OCI-LY3 (cell line): ENCODE measurements around the gene DOK7.

Source experiments
- H2AFZ ChIP-seq: fragments of 200-600, 300-600 bp; shearing (Covaris generic); 2 replicates; pipeline ENCODE4 v1.6.0; 2014; ENCODE audit warnings: antibody characterized with exemption, low read depth, low read length
- H3K27ac ChIP-seq: fragments of 200-600, 300-600 bp; sonication (generic); 2 replicates; pipeline ENCODE4 v1.5.1; 2014; ENCODE audit warnings: mild to moderate bottlenecking, low read length, moderate library complexity, mixed read lengths
- H3K27me3 ChIP-seq: fragments of 200-600, 300-600 bp; sonication (generic); 2 replicates; pipeline ENCODE4 v1.6.1; 2014; ENCODE audit warnings: low read depth, low read length, mixed read lengths
- H3K36me3 ChIP-seq: fragments of 200-600, 300-600 bp; sonication (generic); replicated peaks from 2 replicates; pipeline ENCODE3; 2014; ENCODE audit warnings: low read depth, low read length, mixed read lengths
- H3K4me1 ChIP-seq: fragments of 300-600, 200-600 bp; sonication (generic); 2 replicates; pipeline ENCODE4 v1.6.1; 2014; ENCODE audit warnings: low read length, mixed read lengths
- H3K4me2 ChIP-seq: fragments of 200-600, 300-600 bp; sonication (generic); 2 replicates; pipeline ENCODE4 v1.6.1; 2014; ENCODE audit warnings: low read length, mixed read lengths
- H3K4me3 ChIP-seq: fragments of 300-600, 200-600 bp; sonication (generic); 2 replicates; pipeline ENCODE4 v1.5.1; 2014; ENCODE audit warnings: antibody characterized with exemption, mild to moderate bottlenecking, low read length, moderate library complexity
- H3K79me2 ChIP-seq: fragments of 300-600, 200-600 bp; shearing (Covaris generic); 2 replicates; pipeline ENCODE4 v1.6.1; 2014; ENCODE audit warnings: mild to moderate bottlenecking, low read length, mixed read lengths
- H3K9ac ChIP-seq: fragments of 300-600, 200-600 bp; shearing (Covaris generic); 2 replicates; pipeline ENCODE4 v1.6.0; 2014; ENCODE audit warnings: mild to moderate bottlenecking, low read length, moderate library complexity
- H3K9me3 ChIP-seq: fragments of 200-600, 300-600 bp; shearing (Covaris generic); 2 replicates; pipeline ENCODE4 v1.6.1; 2014; ENCODE audit warnings: low read length, mixed read lengths; ENCODE audit not compliant: insufficient read depth
- H4K20me1 ChIP-seq: fragments of 200-600, 300-600 bp; sonication (generic); 2 replicates; pipeline ENCODE4 v1.6.1; 2016; ENCODE audit warnings: low read length, mixed read lengths; ENCODE audit not compliant: insufficient read depth
- EZH2phosphoT487 ChIP-seq: fragments of 200-600 bp; shearing (Covaris generic); IDR thresholded peaks from 2 replicates; pipeline ENCODE4 v1.6.1; 2018; ENCODE audit warnings: antibody characterized with exemption, mixed run types, low read depth
- TF ChIP-seq, protein P1 (sequence below): fragments of 200-600, 300-600 bp; sonication (generic); IDR thresholded peaks from 2 replicates; pipeline ENCODE4 v1.5.1; 2014; ENCODE audit warnings: antibody characterized with exemption, low read length, low read depth

The DOK7 gene

DNA sequence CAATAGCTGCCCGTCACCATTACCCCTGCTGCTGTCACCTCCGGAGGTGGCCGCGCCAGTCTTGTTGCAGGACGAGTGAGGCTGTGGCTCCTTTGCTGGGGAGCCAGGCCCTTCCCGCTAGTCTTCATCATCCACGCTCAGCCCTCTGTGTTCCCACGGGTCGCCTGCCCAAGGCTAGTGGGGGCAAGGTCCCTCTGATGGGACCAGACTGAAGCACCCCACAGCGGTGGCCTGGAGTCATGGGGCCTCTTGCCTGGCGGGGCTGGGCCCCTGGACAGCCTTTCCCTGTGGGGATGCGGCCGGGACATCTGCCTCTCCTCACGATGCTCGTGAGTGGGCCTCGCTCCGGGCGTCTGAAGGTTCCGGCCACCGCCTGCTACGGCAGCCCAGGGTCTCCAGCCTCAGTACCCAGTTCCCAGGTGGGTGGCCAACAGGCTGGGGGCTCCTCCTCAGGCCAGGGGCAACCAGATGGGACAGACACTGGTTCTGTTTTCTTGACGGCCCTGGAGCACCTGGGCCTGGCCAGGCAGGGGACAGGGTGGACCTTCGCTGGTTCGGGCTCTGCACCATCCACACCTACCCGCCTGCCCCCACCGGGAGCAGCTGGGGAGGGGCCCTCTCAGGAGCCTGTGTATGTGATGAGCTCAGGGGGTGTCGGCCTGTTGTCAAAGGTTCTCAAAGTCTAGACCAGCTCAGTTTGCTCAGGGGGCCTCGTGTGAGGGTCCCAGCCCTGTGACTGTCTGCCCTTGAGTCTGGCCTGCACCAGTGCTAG is 32.3 kb downstream of the DOK7 start:
- no peak overlapping the region for H3K4me2 ChIP-seq

GRCh38 chr4:3496021-3496420 is 32.9 kb downstream of the DOK7 start:
- Histone ChIP-seq H4K20me1 (0 out of 2 replicates have a peak, but pooled peaks cover 3% of the 10 kb centered on the region), H3K9me3 (no peaks in the 10 kb centered on the region), H3K4me3 (no peak overlapping the region), H3K4me2 (no peak overlapping the region), H3K9ac (no peak overlapping the region), H3K79me2 (no peaks in the 10 kb centered on the region), H3K4me1 (no peaks in the 10 kb centered on the region), H2AFZ (no peak overlapping the region), H3K27me3 (peaks cover 10% of the 10 kb centered on the region; the same call in 1 of the 2 replicates), H3K27ac (no peak overlapping the region), H3K36me3 (no peaks in the 10 kb centered on the region)
- no peak for TF ChIP-seq EZH2phosphoT487
- TF ChIP-seq, protein P1, sequence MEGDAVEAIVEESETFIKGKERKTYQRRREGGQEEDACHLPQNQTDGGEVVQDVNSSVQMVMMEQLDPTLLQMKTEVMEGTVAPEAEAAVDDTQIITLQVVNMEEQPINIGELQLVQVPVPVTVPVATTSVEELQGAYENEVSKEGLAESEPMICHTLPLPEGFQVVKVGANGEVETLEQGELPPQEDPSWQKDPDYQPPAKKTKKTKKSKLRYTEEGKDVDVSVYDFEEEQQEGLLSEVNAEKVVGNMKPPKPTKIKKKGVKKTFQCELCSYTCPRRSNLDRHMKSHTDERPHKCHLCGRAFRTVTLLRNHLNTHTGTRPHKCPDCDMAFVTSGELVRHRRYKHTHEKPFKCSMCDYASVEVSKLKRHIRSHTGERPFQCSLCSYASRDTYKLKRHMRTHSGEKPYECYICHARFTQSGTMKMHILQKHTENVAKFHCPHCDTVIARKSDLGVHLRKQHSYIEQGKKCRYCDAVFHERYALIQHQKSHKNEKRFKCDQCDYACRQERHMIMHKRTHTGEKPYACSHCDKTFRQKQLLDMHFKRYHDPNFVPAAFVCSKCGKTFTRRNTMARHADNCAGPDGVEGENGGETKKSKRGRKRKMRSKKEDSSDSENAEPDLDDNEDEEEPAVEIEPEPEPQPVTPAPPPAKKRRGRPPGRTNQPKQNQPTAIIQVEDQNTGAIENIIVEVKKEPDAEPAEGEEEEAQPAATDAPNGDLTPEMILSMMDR, result no peak

More for the DNA sequence above, 32.3 kb downstream of the DOK7 start:
- H3K27ac ChIP-seq, result no peak overlapping the region
- no peaks in the 10 kb centered on the region for H3K9me3 ChIP-seq
- H3K9ac ChIP-seq, result no peak overlapping the region
- peaks cover 16% of the 10 kb centered on the region; the same call in 1 of the 2 replicates for H3K27me3 ChIP-seq
- H4K20me1 ChIP-seq, result 0 out of 2 replicates have a peak, but pooled peaks cover 3% of the 10 kb centered on the region
- TF ChIP-seq EZH2phosphoT487, result no peak
- TF ChIP-seq, protein P1, result no peak
- H3K79me2 ChIP-seq, result no peaks in the 10 kb centered on the region
- H3K4me1 ChIP-seq, result no peaks in the 10 kb centered on the region
- no peak overlapping the region for H3K4me3 ChIP-seq
- no peaks in the 10 kb centered on the region for H3K36me3 ChIP-seq
- no peak overlapping the region for H2AFZ ChIP-seq

DNA sequence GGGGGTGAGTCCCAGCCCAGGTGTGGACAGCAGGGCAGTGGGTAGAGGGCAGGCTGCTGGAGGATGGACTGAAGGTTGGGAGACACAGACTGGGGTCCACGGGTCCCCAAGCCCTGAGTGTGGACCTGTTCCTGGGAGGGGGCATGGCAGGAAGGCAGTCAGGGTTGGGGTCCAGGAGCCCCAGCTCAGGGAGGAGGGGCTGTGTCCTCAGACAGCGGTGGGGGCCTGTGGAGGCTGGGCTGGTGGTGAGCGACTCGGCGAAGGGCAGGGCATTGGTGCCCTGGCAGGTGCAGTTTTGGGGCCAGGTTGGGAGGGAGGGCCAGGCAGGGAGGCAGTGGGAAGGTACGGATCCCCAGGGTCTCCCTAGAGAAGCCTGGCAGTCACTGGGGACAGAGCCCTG is 34.0 kb downstream of the DOK7 start:
- Histone ChIP-seq H3K9me3 (no peaks in the 10 kb centered on the region), H3K79me2 (no peaks in the 10 kb centered on the region), H3K9ac (no peak overlapping the region), H3K27me3 (no peaks in the 10 kb centered on the region), H4K20me1 (0 out of 2 replicates have a peak, but pooled peaks cover 9% of the 10 kb centered on the region), H3K4me3 (no peak overlapping the region), H3K27ac (no peak overlapping the region), H2AFZ (no peak overlapping the region), H3K4me1 (no peaks in the 10 kb centered on the region), H3K4me2 (no peak overlapping the region), H3K36me3 (no peaks in the 10 kb centered on the region)
- TF ChIP-seq, protein P1, result no peak

GRCh38 chr4:3497523-3498389 is 34.6 kb downstream of the DOK7 start:
- H4K20me1 ChIP-seq, result 0 out of 2 replicates have a peak, but pooled peaks cover 16% of the 10 kb centered on the region
- no peak overlapping the region for H3K27ac ChIP-seq
- H3K4me1 ChIP-seq, result no peaks in the 10 kb centered on the region

More at GRCh38 chr4:3497523-3498389, 34.6 kb downstream of the DOK7 start:
- Histone ChIP-seq H3K4me2 (no peak overlapping the region), H3K9me3 (no peaks in the 10 kb centered on the region), H3K9ac (no peak overlapping the region), H3K27me3 (no peaks in the 10 kb centered on the region), H3K4me3 (no peak overlapping the region), H2AFZ (no peak overlapping the region), H3K36me3 (no peaks in the 10 kb centered on the region), H3K79me2 (no peaks in the 10 kb centered on the region)
- TF ChIP-seq, protein P1, result no peak
- no peak for TF ChIP-seq EZH2phosphoT487
